CD14-positive monocyte (primary cell): ENCODE results near the gene GPSM1. TPM values are rescaled to one million over a fixed set of nuclear protein-coding genes. Genes with fewer than 3 reads are reported as not detected.

Source experiments
- DNase-seq, 3 donors: peaks; one replicate each; pipeline ENCODE4 v3.0.0-alpha.2; 2011 to 2022
- H2AFZ ChIP-seq: 2 replicates; pipeline ENCODE4 v1.6.0; 2012; ENCODE audit warnings: mild to moderate bottlenecking, low read depth, low read length, inconsistent platforms; ENCODE audit not compliant: insufficient read depth, poor library complexity, severe bottlenecking
- H3K27ac ChIP-seq, 2 donors: 1 replicate in 1 of 2; 2 replicates in 1 of 2; pipeline ENCODE4 v1.5.1; 2012 to 2013; ENCODE audit warnings: low read length in 2 of 2, control low read depth in 1 of 2, inconsistent platforms in 1 of 2, low read depth in 1 of 2, mild to moderate bottlenecking in 1 of 2
- H3K27me3 ChIP-seq, 2 donors: one replicate each; pipeline versions ENCODE4 v1.6.0 to v1.6.1; 2011 to 2013; ENCODE audit warnings: low read length in 2 of 2; ENCODE audit not compliant: control insufficient read depth in 2 of 2, insufficient read depth in 2 of 2
- H3K36me3 ChIP-seq, 2 donors: replicated peaks in 1 of 2; 1 replicate in 1 of 2; 2 replicates in 1 of 2; pipeline versions ENCODE4 v1.5.1 to v1.6.1; 2012 to 2013; ENCODE audit warnings: low read length in 2 of 2, control low read depth in 1 of 2, inconsistent platforms in 1 of 2, mild to moderate bottlenecking in 1 of 2; ENCODE audit not compliant: insufficient read depth in 2 of 2, control insufficient read depth in 1 of 2
- H3K4me1 ChIP-seq, 2 donors: 1 replicate in 1 of 2; 2 replicates in 1 of 2; pipeline versions ENCODE4 v1.5.1 to v1.6.1; 2012 to 2013; ENCODE audit warnings: low read length in 2 of 2, control low read depth in 1 of 2, inconsistent platforms in 1 of 2, mild to moderate bottlenecking in 1 of 2, moderate library complexity in 1 of 2; ENCODE audit not compliant: insufficient read depth in 2 of 2, control insufficient read depth in 1 of 2
- H3K4me2 ChIP-seq: replicated peaks from 2 replicates; pipeline ENCODE3; 2012; ENCODE audit warnings: low read length, moderate library complexity, mild to moderate bottlenecking; ENCODE audit not compliant: poor library complexity, severe bottlenecking; ENCODE audit errors: extremely low read depth
- H3K4me3 ChIP-seq, 3 experiments: fragments of 200-600 bp in 1 of 3; sonication (generic) in 1 of 3; replicated peaks in 1 of 3; 1 replicate in 2 of 3; 2 replicates in 1 of 3; pipeline ENCODE4 v1.5.1; 2011 to 2013; ENCODE audit warnings: low read length in 3 of 3, mild to moderate bottlenecking in 3 of 3, control low read depth in 2 of 3, low read depth in 2 of 3, inconsistent platforms in 1 of 3, moderate library complexity in 1 of 3
- H3K79me2 ChIP-seq: 2 replicates; pipeline ENCODE4 v1.6.0; 2012; ENCODE audit warnings: mild to moderate bottlenecking, control low read depth, inconsistent platforms, low read length, moderate library complexity; ENCODE audit not compliant: insufficient read depth
- H3K9ac ChIP-seq: 2 replicates; pipeline ENCODE4 v1.6.0; 2017; ENCODE audit warnings: low read length, mild to moderate bottlenecking; ENCODE audit not compliant: insufficient read depth, poor library complexity, severe bottlenecking
- H3K9me3 ChIP-seq, 2 donors: replicated peaks in 1 of 2; 1 replicate in 1 of 2; 2 replicates in 1 of 2; pipeline versions ENCODE4 v1.5.1 to v1.6.1; 2012 to 2013; ENCODE audit warnings: low read length in 2 of 2, control low read depth in 1 of 2; ENCODE audit not compliant: control insufficient read depth in 1 of 2, insufficient read depth in 1 of 2
- H4K20me1 ChIP-seq: 2 replicates; pipeline ENCODE4 v1.6.0; 2012; ENCODE audit warnings: mild to moderate bottlenecking, low read length, control low read depth, moderate library complexity; ENCODE audit not compliant: insufficient read depth
- H3K27ac Mint-ChIP-seq, 7 donors: one replicate each; pipeline ENCODE4 v1.8.0; 2020; ENCODE audit warnings: mild to moderate bottlenecking in 7 of 7, mixed read lengths in 7 of 7, moderate library complexity in 6 of 7, inconsistent platforms in 2 of 7
- H3K27me3 Mint-ChIP-seq, 3 donors: one replicate each; pipeline ENCODE4 v1.8.0; 2021 to 2022; ENCODE audit warnings: low read depth in 3 of 3, mild to moderate bottlenecking in 3 of 3, mixed read lengths in 3 of 3, moderate library complexity in 3 of 3, inconsistent platforms in 1 of 3
- H3K36me3 Mint-ChIP-seq, 2 donors: one replicate each; pipeline ENCODE4 v1.8.0; 2020; ENCODE audit warnings: mixed read lengths in 2 of 2, inconsistent platforms in 1 of 2, mild to moderate bottlenecking in 1 of 2
- H3K4me1 Mint-ChIP-seq: one replicate; pipeline ENCODE4 v1.8.0; 2020; ENCODE audit warnings: mild to moderate bottlenecking, mixed read lengths
- H3K4me3 Mint-ChIP-seq, 2 donors: one replicate each; pipeline ENCODE4 v1.8.0; 2020; ENCODE audit warnings: mild to moderate bottlenecking in 2 of 2, mixed read lengths in 2 of 2, moderate library complexity in 1 of 2
- H3K9me3 Mint-ChIP-seq, 7 donors: one replicate each; pipeline ENCODE4 v1.8.0; 2020 to 2022; ENCODE audit warnings: mixed read lengths in 7 of 7, mild to moderate bottlenecking in 6 of 7, moderate library complexity in 6 of 7, inconsistent platforms in 2 of 7
- WGBS: methylation state at CpG from one replicate; pipeline ENCODE4 v1.1.5; 2013; ENCODE audit warnings: missing lambda C conversion rate; ENCODE audit not compliant: insufficient coverage; 5-methylcytosine and 5-hydroxymethylcytosine counted together
- intact Hi-C, 2 donors: fragments of 100-400 bp; cut with micrococcal nuclease; formaldehyde crosslinking; loops; one replicate each; pipeline versions ENCODE4 v1.15.0 to v1.15.1; 2023
- polyA plus RNA-seq, 3 donors: library from polyadenylated mRNA; depleted of rRNA in 1 of 3; unstranded in 2 of 3; stranded (reverse) in 1 of 3; fragments of 300-500 nt in 2 of 3; fragments of >200 nt in 1 of 3; fragmentation: Illumina TruSeq in 2 of 3; gene quantifications; 1 replicate in 2 of 3; 2 replicates in 1 of 3; pipeline ENCODE4 v1.2.3, GENCODE V29; 2012 to 2021
- TF ChIP-seq, protein P1 (sequence below): fragments of 200-600 bp; IDR thresholded peaks from one replicate; pipeline ENCODE4 v1.8.0; 2022; ENCODE audit warnings: antibody characterized with exemption, mild to moderate bottlenecking

Gene GPSM1
- polyA plus RNA-seq, 3 donors = 0.67 to 3.1 (median 0.73) TPM

- Histone ChIP-seq H3K9me3 (no peaks in the 10 kb centered on the region), H3K4me3 (peak overlapping the region in 1 of 3 experiments; percentile 78), H3K36me3 (no peaks in the 10 kb centered on the region), H3K27me3 (no peaks in the 10 kb centered on the region), H2AFZ (peak overlapping the region; percentile 89), H3K4me1 (peaks cover 10 to 12% of the 10 kb centered on the region in 2 donors), H3K4me2 (peak overlapping the region; percentile 84), H3K27ac (no peak overlapping the region), H3K9ac (no peak overlapping the region), H3K79me2 (no peaks in the 10 kb centered on the region), H4K20me1 (no peaks in the 10 kb centered on the region)
- Mint-ChIP-seq H3K27me3 (no peaks in the 10 kb centered on the region), H3K36me3 (no peaks in the 10 kb centered on the region), H3K27ac (peak overlapping the region in 2 of 7 donors; percentile 9 to 54), H3K4me1 (peaks cover 2% of the 10 kb centered on the region), H3K4me3 (peak overlapping the region in 1 of 2 donors; percentile 79), H3K9me3 (no peaks in the 10 kb centered on the region)
- TF ChIP-seq, protein P1, sequence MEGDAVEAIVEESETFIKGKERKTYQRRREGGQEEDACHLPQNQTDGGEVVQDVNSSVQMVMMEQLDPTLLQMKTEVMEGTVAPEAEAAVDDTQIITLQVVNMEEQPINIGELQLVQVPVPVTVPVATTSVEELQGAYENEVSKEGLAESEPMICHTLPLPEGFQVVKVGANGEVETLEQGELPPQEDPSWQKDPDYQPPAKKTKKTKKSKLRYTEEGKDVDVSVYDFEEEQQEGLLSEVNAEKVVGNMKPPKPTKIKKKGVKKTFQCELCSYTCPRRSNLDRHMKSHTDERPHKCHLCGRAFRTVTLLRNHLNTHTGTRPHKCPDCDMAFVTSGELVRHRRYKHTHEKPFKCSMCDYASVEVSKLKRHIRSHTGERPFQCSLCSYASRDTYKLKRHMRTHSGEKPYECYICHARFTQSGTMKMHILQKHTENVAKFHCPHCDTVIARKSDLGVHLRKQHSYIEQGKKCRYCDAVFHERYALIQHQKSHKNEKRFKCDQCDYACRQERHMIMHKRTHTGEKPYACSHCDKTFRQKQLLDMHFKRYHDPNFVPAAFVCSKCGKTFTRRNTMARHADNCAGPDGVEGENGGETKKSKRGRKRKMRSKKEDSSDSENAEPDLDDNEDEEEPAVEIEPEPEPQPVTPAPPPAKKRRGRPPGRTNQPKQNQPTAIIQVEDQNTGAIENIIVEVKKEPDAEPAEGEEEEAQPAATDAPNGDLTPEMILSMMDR = no peak
- intact Hi-C loops = no loop called here
- WGBS = 89% methylated on average over 21 of the region's 23 CpGs
- DNase-seq = no peak
These were observed 16.0 kb downstream of the GPSM1 start for GRCh38 chr9:136343121-136343883.

DNA sequence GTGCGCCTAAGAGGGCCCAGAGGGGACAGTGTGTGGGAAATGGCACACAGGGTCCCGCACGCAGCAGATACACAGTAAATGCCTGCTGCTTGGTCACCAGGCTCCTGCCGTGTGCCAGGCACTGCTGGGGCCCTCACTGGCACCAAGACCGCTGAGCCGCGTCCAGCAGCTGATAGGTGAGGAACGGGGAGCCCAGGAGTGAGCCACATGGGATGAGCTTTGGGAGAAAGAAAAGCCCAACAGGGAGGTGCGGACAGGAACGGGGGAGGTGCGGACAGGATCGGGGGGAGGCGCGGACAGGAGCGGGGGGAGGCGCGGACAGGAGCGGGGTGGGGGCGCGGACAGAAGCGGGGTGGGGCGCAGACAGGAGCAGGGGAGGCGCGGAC, 16.5 kb downstream of the GPSM1 start:
- Histone ChIP-seq H3K4me1 (peaks cover 10 to 12% of the 10 kb centered on the region in 2 donors), H3K9me3 (no peaks in the 10 kb centered on the region), H3K9ac (no peak overlapping the region), H3K27ac (no peak overlapping the region), H3K79me2 (no peaks in the 10 kb centered on the region), H3K4me3 (no peak overlapping the region), H3K36me3 (no peaks in the 10 kb centered on the region), H2AFZ (no peak overlapping the region), H3K27me3 (no peaks in the 10 kb centered on the region), H3K4me2 (no peak overlapping the region), H4K20me1 (no peaks in the 10 kb centered on the region)
- no peaks in the 10 kb centered on the region for H3K9me3 Mint-ChIP-seq
- intact Hi-C loops = no loop called here
- DNase-seq = no peak
- H3K4me3 Mint-ChIP-seq = no peak overlapping the region
- peaks cover 2% of the 10 kb centered on the region for H3K4me1 Mint-ChIP-seq
- H3K27me3 Mint-ChIP-seq = no peaks in the 10 kb centered on the region
- H3K36me3 Mint-ChIP-seq = no peaks in the 10 kb centered on the region
- no peak overlapping the region for H3K27ac Mint-ChIP-seq
- TF ChIP-seq, protein P1 = no peak
- 95% methylated on average over 16 of the region's 24 CpGs for WGBS
